HepG2 (cell line): Measurements from ENCODE around the gene ARL6IP4. TPM values are rescaled to one million over a fixed set of nuclear protein-coding genes. Genes with fewer than 3 reads are reported as not detected.
A peak's percentile ranks its signal among the peaks of the same experiment; 100 is the strongest.

ENCODE experiments used
- AGO1 ChIP-seq: fragments of 200-400 bp; formaldehyde crosslinking; IDR thresholded peaks from 2 replicates; pipeline ENCODE4 v1.6.1; 2017; ENCODE audit warnings: mild to moderate bottlenecking, low read depth, low read length, moderate library complexity; ENCODE audit not compliant: poor library complexity, severe bottlenecking
- ARNT2 ChIP-seq: sonication (generic); formaldehyde crosslinking; IDR thresholded peaks from 2 replicates; pipeline ENCODE4 v1.8.0; 2022; ENCODE audit warnings: mild to moderate bottlenecking, low read depth, missing genetic modification reagents, moderate library complexity
- BCL6 ChIP-seq: IDR thresholded peaks from 2 replicates; pipeline ENCODE4 v1.6.1; 2016; ENCODE audit warnings: missing genetic modification reagents, missing compliant biosample characterization
- DMAP1 ChIP-seq: IDR thresholded peaks from 2 replicates; pipeline ENCODE4 v1.6.1; 2016
- DR1 ChIP-seq: sonication (generic); formaldehyde crosslinking; IDR thresholded peaks from 2 replicates; pipeline ENCODE4 v1.8.0; 2021; ENCODE audit warnings: mild to moderate bottlenecking, missing genetic modification reagents, inconsistent platforms
- GABPB1 ChIP-seq: IDR thresholded peaks from 2 replicates; pipeline ENCODE4 v1.6.1; 2016; ENCODE audit warnings: mild to moderate bottlenecking, missing genetic modification reagents, moderate library complexity, missing compliant biosample characterization
- GATAD1 ChIP-seq: IDR thresholded peaks from 2 replicates; pipeline ENCODE4 v1.6.1; 2016; ENCODE audit warnings: missing genetic modification reagents, missing compliant biosample characterization
- HDAC1 ChIP-seq: sonication (generic); formaldehyde crosslinking; IDR thresholded peaks from 2 replicates; pipeline ENCODE4 v1.5.1; 2020; ENCODE audit warnings: mild to moderate bottlenecking, missing genetic modification reagents
- HIVEP1 ChIP-seq: sonication (generic); formaldehyde crosslinking; IDR thresholded peaks from 2 replicates; pipeline ENCODE4 v1.4.0; 2020; ENCODE audit warnings: mild to moderate bottlenecking, missing genetic modification reagents
- HOXA7 ChIP-seq: sonication (generic); formaldehyde crosslinking; IDR thresholded peaks from 2 replicates; pipeline ENCODE4 v1.8.1; 2022; ENCODE audit warnings: mild to moderate bottlenecking, missing genetic modification reagents, moderate library complexity
- MTA1 ChIP-seq: sonication (generic); formaldehyde crosslinking; IDR thresholded peaks from 2 replicates; pipeline ENCODE4 v1.4.0; 2020; ENCODE audit warnings: missing genetic modification reagents, mild to moderate bottlenecking, borderline replicate concordance
- MTF1 ChIP-seq: sonication (generic); formaldehyde crosslinking; IDR thresholded peaks from 2 replicates; pipeline ENCODE4 v1.5.0; 2020; ENCODE audit warnings: missing genetic modification reagents
- NFKB2 ChIP-seq: sonication (generic); formaldehyde crosslinking; IDR thresholded peaks from 2 replicates; pipeline ENCODE4 v1.4.0; 2020; ENCODE audit warnings: missing genetic modification reagents, borderline replicate concordance
- POGZ ChIP-seq: sonication (generic); formaldehyde crosslinking; IDR thresholded peaks from 2 replicates; pipeline ENCODE4 v1.4.0; 2020; ENCODE audit warnings: mild to moderate bottlenecking, missing genetic modification reagents
- REXO4 ChIP-seq: sonication (generic); formaldehyde crosslinking; IDR thresholded peaks from 2 replicates; pipeline ENCODE4 v1.8.0; 2022; ENCODE audit warnings: missing genetic modification reagents, mild to moderate bottlenecking, borderline replicate concordance
- RXRA ChIP-seq: sonication (generic); formaldehyde crosslinking; IDR thresholded peaks from 2 replicates; pipeline ENCODE4 v1.5.1; 2020; ENCODE audit warnings: missing genetic modification reagents
- SIX1 ChIP-seq: sonication (generic); formaldehyde crosslinking; IDR thresholded peaks from 2 replicates; pipeline ENCODE4 v1.4.0; 2020; ENCODE audit warnings: missing genetic modification reagents, borderline replicate concordance
- SMAD1 ChIP-seq: sonication (generic); formaldehyde crosslinking; IDR thresholded peaks from 2 replicates; pipeline ENCODE4 v1.4.0; 2020; ENCODE audit warnings: missing genetic modification reagents, low read depth, mild to moderate bottlenecking, borderline replicate concordance
- TBX3 ChIP-seq: fragments of 450-650 bp; IDR thresholded peaks from 2 replicates; pipeline ENCODE4 v1.6.1; 2017; ENCODE audit warnings: antibody characterized with exemption, mild to moderate bottlenecking, inconsistent platforms, borderline replicate concordance
- ZMAT3 ChIP-seq: sonication (generic); formaldehyde crosslinking; conservative IDR thresholded peaks from 2 replicates; pipeline ENCODE4 v1.7.0; 2021; ENCODE audit warnings: missing genetic modification reagents
- ZNF558 ChIP-seq: sonication (generic); formaldehyde crosslinking; IDR thresholded peaks from 2 replicates; pipeline ENCODE4 v1.9.0; 2022; ENCODE audit warnings: mild to moderate bottlenecking, missing genetic modification reagents, borderline replicate concordance
- ZNF841 ChIP-seq: sonication (generic); formaldehyde crosslinking; IDR thresholded peaks from 2 replicates; pipeline ENCODE4 v1.8.1; 2023; ENCODE audit warnings: missing genetic modification reagents, borderline replicate concordance
- ZSCAN12 ChIP-seq: sonication (generic); formaldehyde crosslinking; IDR thresholded peaks from 2 replicates; pipeline ENCODE4 v1.9.0; 2021; ENCODE audit warnings: mild to moderate bottlenecking, missing genetic modification reagents
- polyA plus RNA-seq, 8 experiments: library from polyadenylated mRNA; depleted of rRNA in 3 of 8; stranded (reverse) in 7 of 8; unstranded in 1 of 8; fragments of >200 nt; fragmentation: Illumina TruSeq in 4 of 8; extraction: Trizol in 4 of 8; gene quantifications; 2 replicates each; pipeline versions ENCODE4 v1.2.1 to v1.2.3, GENCODE V29; 2011 to 2016; ENCODE audit warnings: low read depth in 4 of 8, missing spikeins in 1 of 8, mixed read lengths in 1 of 8; ENCODE audit not compliant: insufficient read depth in 1 of 8
- total RNA-seq, 5 experiments: library from RNA; depleted of rRNA; stranded (reverse); fragments of >200 nt; fragmentation: Illumina TruSeq; extraction: Trizol; gene quantifications; 2 replicates each; pipeline ENCODE4 v1.2.3, GENCODE V29; 2016; ENCODE audit warnings: low read depth in 1 of 5
- TF ChIP-seq, protein P1 (sequence below): sonication (generic); formaldehyde crosslinking; IDR thresholded peaks from 2 replicates; pipeline ENCODE4 v1.5.0; 2020; ENCODE audit warnings: missing genetic modification reagents
- TF ChIP-seq, protein P2 (sequence below): sonication (generic); formaldehyde crosslinking; IDR thresholded peaks from 2 replicates; pipeline ENCODE4 v1.9.0; 2021; ENCODE audit warnings: missing genetic modification reagents, borderline replicate concordance
- TF ChIP-seq, protein P3 (sequence below): IDR thresholded peaks from 2 replicates; pipeline ENCODE4 v1.6.1; 2012; ENCODE audit warnings: inconsistent platforms

ARL6IP4 gene
- total and polyA plus RNA-seq, 2 of the 13 experiments (the other 11 are each of a cell fraction or from before 2014, with no cell fraction given), result 155 to 220 TPM

DNA sequence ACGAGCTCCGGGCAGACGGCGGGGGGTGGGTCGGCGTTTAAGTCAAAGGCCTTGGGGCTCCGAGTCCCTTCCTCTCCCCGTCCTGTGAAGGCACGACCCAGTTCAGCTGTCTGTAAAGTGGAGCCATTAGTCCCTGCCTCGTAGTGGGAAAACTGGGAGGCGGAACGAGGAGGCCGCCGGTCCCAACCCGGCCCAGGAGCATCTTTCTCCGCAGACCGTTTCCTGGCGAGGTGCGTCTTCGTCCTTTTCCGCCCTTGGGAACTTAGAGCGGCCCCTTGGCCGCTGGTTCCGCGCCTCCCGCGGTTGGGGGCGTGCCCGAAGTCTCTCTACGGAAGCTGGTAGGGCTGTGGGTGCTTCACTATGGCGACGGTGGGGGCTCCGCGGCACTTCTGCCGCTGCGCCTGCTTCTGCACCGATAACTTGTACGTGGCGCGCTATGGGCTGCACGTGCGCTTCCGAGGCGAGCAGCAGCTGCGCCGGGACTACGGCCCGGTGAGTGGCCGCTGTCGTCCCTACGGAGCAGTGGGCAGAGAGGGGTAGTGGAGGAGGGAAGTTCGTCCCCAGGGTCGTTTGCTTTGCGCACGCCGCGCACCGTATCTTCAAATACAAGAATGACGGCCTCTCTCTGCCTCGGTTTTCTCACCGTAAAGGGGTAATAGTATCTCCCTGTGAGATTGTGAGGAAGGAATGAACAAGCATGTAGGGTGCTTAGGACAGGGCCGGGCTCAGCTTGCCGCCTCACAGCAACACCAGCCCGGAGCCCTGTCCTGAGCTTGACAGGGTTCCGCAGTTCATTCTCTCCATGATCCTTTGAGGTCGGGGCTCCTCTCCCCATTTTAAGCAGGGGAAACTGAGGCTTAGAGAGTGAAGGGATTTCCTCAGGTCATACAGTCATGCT is 5.3 kb upstream of the ARL6IP4 start, which contains the start of gene OGFOD2 (continued):
- TF ChIP-seq ZNF841 (CRISPR knock-in tag) (0 out of 2 replicates have a peak, but pooled peaks have one; percentile 61), RXRA (peak; percentile 10; the same call in 1 of the 2 replicates), ZSCAN12 (CRISPR knock-in tag) (no peak), SIX1 (no peak), MTF1 (no peak), HOXA7 (CRISPR knock-in tag) (no peak), GATAD1 (peak; percentile 76), AGO1 (peak; percentile 95), HDAC1 (peak; percentile 50; the same call in 1 of the 2 replicates), MTA1 (CRISPR knock-in tag) (peak; percentile 24; the same call in 1 of the 2 replicates), ZNF558 (CRISPR knock-in tag) (0 out of 2 replicates have a peak, but pooled peaks have one; percentile 73), NFKB2 (CRISPR knock-in tag) (peak; percentile 31; the same call in 1 of the 2 replicates), GABPB1 (CRISPR knock-in tag) (peak; percentile 87; the same call in 1 of the 2 replicates), POGZ (peak; percentile 46), BCL6 (CRISPR knock-in tag) (0 out of 2 replicates have a peak, but pooled peaks have one; percentile 3), ZMAT3 (0 out of 2 replicates have a peak, but pooled peaks have one; percentile 59), TBX3 (no peak), ARNT2 (CRISPR knock-in tag) (peak; percentile 58), HIVEP1 (CRISPR knock-in tag) (0 out of 2 replicates have a peak, but pooled peaks have one; percentile 48), DMAP1 (0 out of 2 replicates have a peak, but pooled peaks have one; percentile 64), DR1 (CRISPR knock-in tag) (peak; percentile 25; the same call in 1 of the 2 replicates), SMAD1 (CRISPR knock-in tag) (no peak), REXO4 (CRISPR knock-in tag) (no peak)
- TF ChIP-seq, protein P1, sequence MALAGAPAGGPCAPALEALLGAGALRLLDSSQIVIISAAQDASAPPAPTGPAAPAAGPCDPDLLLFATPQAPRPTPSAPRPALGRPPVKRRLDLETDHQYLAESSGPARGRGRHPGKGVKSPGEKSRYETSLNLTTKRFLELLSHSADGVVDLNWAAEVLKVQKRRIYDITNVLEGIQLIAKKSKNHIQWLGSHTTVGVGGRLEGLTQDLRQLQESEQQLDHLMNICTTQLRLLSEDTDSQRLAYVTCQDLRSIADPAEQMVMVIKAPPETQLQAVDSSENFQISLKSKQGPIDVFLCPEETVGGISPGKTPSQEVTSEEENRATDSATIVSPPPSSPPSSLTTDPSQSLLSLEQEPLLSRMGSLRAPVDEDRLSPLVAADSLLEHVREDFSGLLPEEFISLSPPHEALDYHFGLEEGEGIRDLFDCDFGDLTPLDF (CRISPR knock-in tag), result peak; percentile 33; the same call in 1 of the 2 replicates
- TF ChIP-seq, protein P2, sequence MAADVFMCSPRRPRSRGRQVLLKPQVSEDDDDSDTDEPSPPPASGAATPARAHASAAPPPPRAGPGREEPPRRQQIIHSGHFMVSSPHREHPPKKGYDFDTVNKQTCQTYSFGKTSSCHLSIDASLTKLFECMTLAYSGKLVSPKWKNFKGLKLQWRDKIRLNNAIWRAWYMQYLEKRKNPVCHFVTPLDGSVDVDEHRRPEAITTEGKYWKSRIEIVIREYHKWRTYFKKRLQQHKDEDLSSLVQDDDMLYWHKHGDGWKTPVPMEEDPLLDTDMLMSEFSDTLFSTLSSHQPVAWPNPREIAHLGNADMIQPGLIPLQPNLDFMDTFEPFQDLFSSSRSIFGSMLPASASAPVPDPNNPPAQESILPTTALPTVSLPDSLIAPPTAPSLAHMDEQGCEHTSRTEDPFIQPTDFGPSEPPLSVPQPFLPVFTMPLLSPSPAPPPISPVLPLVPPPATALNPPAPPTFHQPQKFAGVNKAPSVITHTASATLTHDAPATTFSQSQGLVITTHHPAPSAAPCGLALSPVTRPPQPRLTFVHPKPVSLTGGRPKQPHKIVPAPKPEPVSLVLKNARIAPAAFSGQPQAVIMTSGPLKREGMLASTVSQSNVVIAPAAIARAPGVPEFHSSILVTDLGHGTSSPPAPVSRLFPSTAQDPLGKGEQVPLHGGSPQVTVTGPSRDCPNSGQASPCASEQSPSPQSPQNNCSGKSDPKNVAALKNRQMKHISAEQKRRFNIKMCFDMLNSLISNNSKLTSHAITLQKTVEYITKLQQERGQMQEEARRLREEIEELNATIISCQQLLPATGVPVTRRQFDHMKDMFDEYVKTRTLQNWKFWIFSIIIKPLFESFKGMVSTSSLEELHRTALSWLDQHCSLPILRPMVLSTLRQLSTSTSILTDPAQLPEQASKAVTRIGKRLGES (CRISPR knock-in tag), result no peak
- TF ChIP-seq, protein P3, sequence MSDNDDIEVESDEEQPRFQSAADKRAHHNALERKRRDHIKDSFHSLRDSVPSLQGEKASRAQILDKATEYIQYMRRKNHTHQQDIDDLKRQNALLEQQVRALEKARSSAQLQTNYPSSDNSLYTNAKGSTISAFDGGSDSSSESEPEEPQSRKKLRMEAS, result peak; percentile 39; the same call in 1 of the 2 replicates
